K562 (cell line): ENCODE results near the gene MCAM. TPM values are rescaled to one million over a fixed set of nuclear protein-coding genes. Genes with fewer than 3 reads are reported as not detected.

ENCODE experiments used
- ATAC-seq: fragments of 200-7000 bp; cut with Tn5 transposase; 3 replicates; pipeline ENCODE4 v1.9.1; 2020; ENCODE audit warnings: moderate library complexity
- BruUV-seq: library from RNA; stranded (reverse); fragments of 400-500 nt; replicated peaks from 2 replicates; lab custom pipeline; 2021; lab: Mats Ljungman, UMichigan
- CTCF ChIA-PET: fragments of 300-600 bp; formaldehyde crosslinking; extraction: SDS; loops from one replicate; lab custom pipeline; 2021; ENCODE audit warnings: low intra/inter-chr PET ratio; lab: Yijun Ruan, JAX
- POLR2A ChIA-PET: fragments of 300-600, 350-650 bp; sonication (Branson Sonifier 250); formaldehyde crosslinking; extraction: SDS; loops from one replicate; lab custom pipeline; 2021; ENCODE audit warnings: antibody characterized with exemption, inconsistent platforms; lab: Yijun Ruan, JAX
- DNase-seq, 4 experiments: peaks; one replicate each; pipeline versions ENCODE4 v3.0.0 to v3.0.0-alpha.2; 2011 to 2018; ENCODE audit warnings: low spot score in 3 of 4, mixed read lengths in 3 of 4; ENCODE audit errors: extremely low read depth in 1 of 4
- FAIRE-seq: peaks from 2 replicates; lab custom pipeline; 2011; peaks lifted over from hg19 to GRCh38; lab: Jason Lieb, UNC
- H2AFZ ChIP-seq: 2 replicates; pipeline ENCODE4 v1.6.0; 2011; ENCODE audit warnings: low read depth, low read length, control low read depth, inconsistent platforms
- H3K27ac ChIP-seq: fragments of 200-600 bp; 3 replicates; pipeline ENCODE4 v1.8.0; 2011; ENCODE audit warnings: low read depth, mild to moderate bottlenecking, control low read depth, inconsistent platforms, low read length, moderate library complexity, mixed read lengths; ENCODE audit errors: extremely low read depth
- H3K27me3 ChIP-seq, 2 experiments: fragments of 300-600 bp in 1 of 2; 2 replicates in 1 of 2; 3 replicates in 1 of 2; pipeline versions ENCODE4 v1.6.0 to v1.8.0; 2011; ENCODE audit warnings: inconsistent platforms in 2 of 2, low read length in 2 of 2, mild to moderate bottlenecking in 1 of 2, mixed read lengths in 1 of 2, moderate library complexity in 1 of 2; ENCODE audit not compliant: control insufficient read depth in 2 of 2, insufficient read depth in 2 of 2
- H3K36me3 ChIP-seq: fragments of 300-600 bp; 3 replicates; pipeline ENCODE4 v1.8.0; 2011; ENCODE audit warnings: mild to moderate bottlenecking, low read length, inconsistent platforms; ENCODE audit not compliant: control insufficient read depth, insufficient read depth
- H3K4me1 ChIP-seq, 2 experiments: fragments of 200-600 bp in 1 of 2; replicated peaks in 1 of 2; 2 replicates in 1 of 2; 3 replicates in 1 of 2; pipeline versions ENCODE4 v1.5.1 to v1.8.0; 2011; ENCODE audit warnings: inconsistent platforms in 2 of 2, low read length in 2 of 2, mild to moderate bottlenecking in 1 of 2, mixed read lengths in 1 of 2, moderate library complexity in 1 of 2; ENCODE audit not compliant: control insufficient read depth in 2 of 2, insufficient read depth in 2 of 2
- H3K4me2 ChIP-seq: 2 replicates; pipeline ENCODE4 v1.6.1; 2011; ENCODE audit warnings: low read length, control low read depth, inconsistent platforms, mixed read lengths; ENCODE audit not compliant: insufficient read depth
- H3K4me3 ChIP-seq: fragments of 200-600 bp; sonication (generic), shearing (Covaris generic); 2 replicates; pipeline ENCODE4 v1.5.1; 2016; ENCODE audit warnings: control low read depth, inconsistent platforms
- H3K79me2 ChIP-seq: fragments of 200-600 bp; 3 replicates; pipeline ENCODE4 v1.8.0; 2011; ENCODE audit warnings: low read length, inconsistent platforms; ENCODE audit not compliant: control insufficient read depth, insufficient read depth
- H3K9ac ChIP-seq, 2 experiments: 2 replicates each; pipeline versions ENCODE4 v1.6.0 to v1.6.1; 2011; ENCODE audit warnings: low read depth in 2 of 2, low read length in 2 of 2, control low read depth in 1 of 2, inconsistent platforms in 1 of 2, mild to moderate bottlenecking in 1 of 2, mixed read lengths in 1 of 2; ENCODE audit not compliant: insufficient read depth in 1 of 2
- H3K9me1 ChIP-seq: one replicate; pipeline ENCODE4 v1.6.0; 2011; ENCODE audit warnings: inconsistent platforms, mild to moderate bottlenecking, low read length, moderate library complexity; ENCODE audit not compliant: control insufficient read depth, insufficient read depth
- H3K9me3 ChIP-seq: replicated peaks from 2 replicates; pipeline ENCODE4 v1.5.1; 2011; ENCODE audit warnings: low read depth, low read length, inconsistent platforms; ENCODE audit not compliant: control insufficient read depth, insufficient read depth
- H4K20me1 ChIP-seq: replicated peaks from 2 replicates; pipeline ENCODE4 v1.6.1; 2011; ENCODE audit warnings: low read length, inconsistent platforms, mixed read lengths; ENCODE audit not compliant: control insufficient read depth, insufficient read depth
- ARID3A ChIP-seq: IDR thresholded peaks from 2 replicates; pipeline ENCODE4 v1.6.1; 2012; ENCODE audit warnings: low read depth, low read length, improper control_type of control experiment, borderline replicate concordance
- CEBPB ChIP-seq: fragments of 450-650 bp; IDR thresholded peaks from 2 replicates; pipeline ENCODE4 v1.6.1; 2016; ENCODE audit warnings: missing genetic modification characterization, missing compliant biosample characterization
- KLF1 ChIP-seq: fragments of 450-650 bp; IDR thresholded peaks from 2 replicates; pipeline ENCODE4 v1.6.1; 2016; ENCODE audit warnings: missing genetic modification characterization, missing compliant biosample characterization
- MIER1 ChIP-seq: fragments of 450-650 bp; IDR thresholded peaks from 2 replicates; pipeline ENCODE4 v1.6.1; 2016; ENCODE audit warnings: antibody characterized with exemption, mild to moderate bottlenecking, low read depth
- NFE2L1 ChIP-seq: fragments of 450-650 bp; IDR thresholded peaks from 2 replicates; pipeline ENCODE4 v1.6.1; 2016; ENCODE audit warnings: missing genetic modification characterization, low read depth, mild to moderate bottlenecking, missing compliant biosample characterization, moderate library complexity, borderline replicate concordance
- RFX5 ChIP-seq: IDR thresholded peaks from 2 replicates; pipeline ENCODE4 v1.6.1; 2011; ENCODE audit warnings: low read depth, mild to moderate bottlenecking, improper control_type of control experiment, low read length
- WGBS: fragments of 100-300 bp; shearing (Covaris generic); methylation state at CpG from one replicate; pipeline ENCODE4 v1.1.6; 2016; ENCODE audit warnings: low coverage, mixed read lengths; ENCODE audit not compliant: insufficient coverage; ENCODE audit errors: missing lambda C conversion rate; 5-methylcytosine and 5-hydroxymethylcytosine counted together
- in situ Hi-C: fragments of 300-500 bp; cut with MboI; formaldehyde crosslinking; loops from 4 replicates; pipeline ENCODE4 v1.15.0; 2018; ENCODE audit warnings: inconsistent platforms, mixed read lengths
- intact Hi-C: fragments of 100-400 bp; cut with micrococcal nuclease; formaldehyde crosslinking; loops from 2 replicates; pipeline ENCODE4 v1.14.2; 2022
- polyA plus RNA-seq, 8 experiments: library from polyadenylated mRNA; depleted of rRNA in 4 of 8; stranded (reverse) in 5 of 8; unstranded in 3 of 8; fragments of >200 nt; fragmentation: Nextera tagmentation in 2 of 8; fragmentation: Illumina TruSeq in 1 of 8; extraction: Ambion mirVana in 2 of 8; extraction: Trizol in 1 of 8; gene quantifications; 2 replicates each; pipeline versions ENCODE4 v1.2.1 to v1.2.3, GENCODE V29; 2011 to 2014; ENCODE audit warnings: inconsistent platforms in 1 of 8, missing spikeins in 1 of 8
- total RNA-seq, 7 experiments: library from RNA; depleted of rRNA in 6 of 7; stranded (reverse); fragments of >200 nt in 6 of 7; fragmentation: Illumina TruSeq in 2 of 7; extraction: Trizol in 2 of 7; gene quantifications; 2 replicates each; pipeline versions ENCODE4 v1.2.1 to v1.2.3, GENCODE V29; 2011 to 2021; ENCODE audit warnings: low replicate concordance in 1 of 7
- TF ChIP-seq, protein P1 (sequence below): sonication (generic); formaldehyde crosslinking; IDR thresholded peaks from 2 replicates; pipeline ENCODE4 v1.8.1; 2023; ENCODE audit warnings: mild to moderate bottlenecking, missing genetic modification reagents

Gene MCAM
- total and polyA plus RNA-seq, 9 of the 15 experiments (the other 6 are each of a cell fraction or from before 2014, with no cell fraction given), result 14.7 to 118 (median 53.6) TPM

DNA sequence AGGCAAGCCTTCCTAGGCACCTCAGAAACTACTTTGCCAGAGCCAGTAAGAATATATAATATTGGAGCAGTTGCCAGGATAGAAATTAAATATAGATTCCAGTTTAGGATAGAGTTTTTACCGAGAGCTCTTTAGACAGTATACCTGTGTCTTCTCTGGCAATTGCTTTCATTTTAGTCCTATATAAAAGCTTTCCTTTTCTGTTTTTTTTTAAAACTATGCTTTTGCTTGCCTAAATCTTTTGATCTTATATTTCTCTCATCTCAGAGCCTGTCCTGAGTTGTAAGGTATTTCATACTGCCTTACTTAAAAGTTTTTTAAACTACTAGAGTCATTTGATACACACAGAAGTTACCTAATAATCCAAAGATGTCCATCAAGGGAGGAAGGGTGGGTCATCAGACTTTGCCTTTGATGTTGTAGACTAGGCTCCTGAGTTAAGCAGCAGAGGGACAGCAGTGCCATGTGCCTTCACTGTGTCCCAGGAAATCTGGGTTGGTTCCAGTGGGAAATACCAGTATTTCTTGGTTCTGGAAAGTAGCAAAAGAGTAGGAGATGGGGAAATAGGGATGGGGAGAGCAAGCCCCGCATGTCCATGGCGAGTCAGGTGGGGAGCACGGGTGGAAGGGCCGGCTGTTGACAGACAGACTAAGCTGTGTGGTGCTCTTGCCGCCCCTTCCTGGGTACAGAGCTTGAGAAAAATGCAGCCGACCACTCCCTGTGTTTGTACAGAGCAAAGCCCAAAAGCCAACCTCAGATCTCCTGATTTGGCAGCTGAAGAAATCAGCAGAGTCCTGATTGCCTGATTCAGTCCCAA lies 11.2 kb downstream of the MCAM start (continued):
- TF ChIP-seq, protein P1, sequence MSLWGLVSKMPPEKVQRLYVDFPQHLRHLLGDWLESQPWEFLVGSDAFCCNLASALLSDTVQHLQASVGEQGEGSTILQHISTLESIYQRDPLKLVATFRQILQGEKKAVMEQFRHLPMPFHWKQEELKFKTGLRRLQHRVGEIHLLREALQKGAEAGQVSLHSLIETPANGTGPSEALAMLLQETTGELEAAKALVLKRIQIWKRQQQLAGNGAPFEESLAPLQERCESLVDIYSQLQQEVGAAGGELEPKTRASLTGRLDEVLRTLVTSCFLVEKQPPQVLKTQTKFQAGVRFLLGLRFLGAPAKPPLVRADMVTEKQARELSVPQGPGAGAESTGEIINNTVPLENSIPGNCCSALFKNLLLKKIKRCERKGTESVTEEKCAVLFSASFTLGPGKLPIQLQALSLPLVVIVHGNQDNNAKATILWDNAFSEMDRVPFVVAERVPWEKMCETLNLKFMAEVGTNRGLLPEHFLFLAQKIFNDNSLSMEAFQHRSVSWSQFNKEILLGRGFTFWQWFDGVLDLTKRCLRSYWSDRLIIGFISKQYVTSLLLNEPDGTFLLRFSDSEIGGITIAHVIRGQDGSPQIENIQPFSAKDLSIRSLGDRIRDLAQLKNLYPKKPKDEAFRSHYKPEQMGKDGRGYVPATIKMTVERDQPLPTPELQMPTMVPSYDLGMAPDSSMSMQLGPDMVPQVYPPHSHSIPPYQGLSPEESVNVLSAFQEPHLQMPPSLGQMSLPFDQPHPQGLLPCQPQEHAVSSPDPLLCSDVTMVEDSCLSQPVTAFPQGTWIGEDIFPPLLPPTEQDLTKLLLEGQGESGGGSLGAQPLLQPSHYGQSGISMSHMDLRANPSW (CRISPR knock-in tag), result no peak
- no peak for TF ChIP-seq MIER1
- TF ChIP-seq RFX5, result no peak

DNA sequence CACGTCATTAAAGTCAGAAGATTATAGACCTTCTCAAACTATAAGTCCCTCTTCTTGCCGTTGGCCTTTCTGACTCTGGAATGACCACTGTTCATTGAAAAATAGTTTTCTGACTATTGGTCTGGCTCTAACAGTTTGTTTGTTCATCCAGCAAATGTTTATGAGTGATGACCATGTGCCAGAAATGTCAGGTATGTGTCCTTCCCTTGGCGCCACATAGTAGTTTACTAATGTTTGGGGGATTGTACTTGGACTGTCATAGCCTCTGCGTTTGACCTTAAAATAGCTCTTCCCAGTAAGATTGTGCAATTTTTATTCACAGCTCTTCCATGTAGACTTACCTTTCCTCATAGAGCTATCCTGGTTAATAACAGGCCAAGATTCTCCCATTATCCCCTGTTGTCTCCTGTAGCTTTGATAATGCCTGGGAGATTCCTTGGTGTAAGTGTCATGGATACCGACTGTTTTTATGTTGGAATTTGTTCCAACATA lies 13.7 kb downstream of the MCAM start:
- ChIA-PET CTCF (no interaction called here), POLR2A (interaction anchor here (2.1 kb wide), 1 partner anchor 14 kb away, joined by 5 read pairs; no protein-coding TSS in a partner anchor)
- TF ChIP-seq KLF1 (tag) (no peak), ARID3A (no peak), NFE2L1 (tag) (no peak), CEBPB (peak; percentile 22; the same call in 1 of the 2 replicates)
- Histone ChIP-seq H3K9me1 (no peaks in the 10 kb centered on the region), H4K20me1 (no peaks in the 10 kb centered on the region), H3K4me1 (no peaks in the 10 kb centered on the region; a peak in 1 of 5 replicates), H2AFZ (no peak overlapping the region), H3K4me2 (no peak overlapping the region), H3K27me3 (no peaks in the 10 kb centered on the region), H3K27ac (no peak overlapping the region), H3K36me3 (peaks cover 77% of the 10 kb centered on the region), H3K9ac (no peak overlapping the region), H3K9me3 (no peaks in the 10 kb centered on the region), H3K4me3 (no peak overlapping the region), H3K79me2 (no peaks in the 10 kb centered on the region)
- in situ Hi-C loops, result no loop called here
- WGBS, result 81% methylated on average over 5 of the region's 5 CpGs
- BruUV-seq, result no TSS peak
- no peak for ATAC-seq
- intact Hi-C loops, result no loop called here
- no peak for FAIRE-seq
- DNase-seq, result no peak
